Cardiac muscle cell (in vitro differentiated cells and primary cell): ENCODE results near the gene TCF15. TPM values are rescaled to one million over a fixed set of nuclear protein-coding genes. Genes with fewer than 3 reads are reported as not detected.

Experiments
- DNase-seq, 2 donors: peaks; one replicate each; pipeline versions ENCODE4 v3.0.0 to v3.0.0-alpha.2; 2010 to 2017; ENCODE audit warnings: low read depth in 1 of 2, low spot score in 1 of 2
- H3K27ac ChIP-seq: fragments of 200-600 bp; sonication (generic); 2 replicates; pipeline ENCODE4 v1.5.1; 2016
- H3K27me3 ChIP-seq: fragments of 200-600 bp; sonication (generic); 2 replicates; pipeline ENCODE4 v1.6.0; 2016; ENCODE audit warnings: control low read depth
- H3K36me3 ChIP-seq: fragments of 200-600 bp; sonication (generic); 2 replicates; pipeline ENCODE4 v1.5.1; 2016; ENCODE audit warnings: control low read depth
- H3K4me1 ChIP-seq: fragments of 200-600 bp; sonication (generic); 2 replicates; pipeline ENCODE4 v1.8.1; 2017; ENCODE audit warnings: low read depth, mild to moderate bottlenecking, mixed run types
- H3K4me3 ChIP-seq: fragments of 200-600 bp; sonication (generic); 2 replicates; pipeline ENCODE4 v1.5.1; 2016; ENCODE audit warnings: mild to moderate bottlenecking
- H3K9me3 ChIP-seq: fragments of 200-600 bp; sonication (generic); 2 replicates; pipeline ENCODE4 v1.5.1; 2017; ENCODE audit warnings: low read depth, mild to moderate bottlenecking, control low read depth
- CTCF ChIP-seq: IDR thresholded peaks from 2 replicates; pipeline ENCODE4 v1.5.1; 2012; ENCODE audit warnings: low read depth, mild to moderate bottlenecking, low read length
- polyA plus RNA-seq: library from polyadenylated mRNA; unstranded; fragments of >200 nt; fragmentation: Nextera tagmentation; extraction: Ambion mirVana; gene quantifications from 2 replicates; pipeline ENCODE4 v1.2.1, GENCODE V29; 2016
- total RNA-seq: library from RNA; depleted of rRNA; stranded (reverse); fragments of >200 nt; gene quantifications from 2 replicates; pipeline ENCODE4 v1.2.3, GENCODE V29; 2016

The TCF15 gene
- total RNA-seq (0.11 and 0.86 TPM in 2 replicates), polyA plus RNA-seq (2.4 and 3.0 TPM in 2 replicates)

- Histone ChIP-seq H3K4me3 (peak within 1 kb of the TSS; percentile 27), H3K9me3 (no peaks in the 10 kb centered on the region), H3K27me3 (peaks cover 27% of the 10 kb centered on the region), H3K4me1 (no peaks in the 10 kb centered on the region), H3K27ac (no peak within 1 kb of the TSS), H3K36me3 (no peaks in the 10 kb centered on the region)
- TF ChIP-seq CTCF: no peak
- peak; percentile 44 to 86 for DNase-seq
Observed at GRCh38 chr20:610130-611046, at the start of gene TCF15. TSS of gene TCF15 (minus strand) at chr20:610309. CDS start at chr20:610237, 72 bp downstream.

GRCh38 chr20:658731-659291, 48.7 kb upstream of the TCF15 start:
- no peaks in the 10 kb centered on the region for H3K9me3 ChIP-seq
- TF ChIP-seq CTCF: no peak
- no peak overlapping the region for H3K4me3 ChIP-seq
- no peak for DNase-seq
- no peaks in the 10 kb centered on the region for H3K36me3 ChIP-seq
- peaks cover 19% of the 10 kb centered on the region for H3K4me1 ChIP-seq
- H3K27me3 ChIP-seq: peaks cover 4% of the 10 kb centered on the region
- H3K27ac ChIP-seq: no peak overlapping the region

GRCh38 chr20:658202-658601, 48.1 kb upstream of the TCF15 start:
- Histone ChIP-seq H3K36me3 (no peaks in the 10 kb centered on the region), H3K27me3 (peaks cover 3% of the 10 kb centered on the region), H3K27ac (no peak overlapping the region), H3K9me3 (no peaks in the 10 kb centered on the region), H3K4me1 (peaks cover 19% of the 10 kb centered on the region), H3K4me3 (no peak overlapping the region)
- no peak for DNase-seq
- no peak for TF ChIP-seq CTCF

- Histone ChIP-seq H3K27ac (no peak overlapping the region), H3K9me3 (no peaks in the 10 kb centered on the region), H3K27me3 (no peaks in the 10 kb centered on the region), H3K4me1 (peaks cover 18% of the 10 kb centered on the region), H3K4me3 (no peak overlapping the region), H3K36me3 (no peaks in the 10 kb centered on the region)
- no peak for DNase-seq
- no peak for TF ChIP-seq CTCF
Observed at GRCh38 chr20:655726-656624, 45.9 kb upstream of the TCF15 start.

GRCh38 chr20:654417-654750, 44.3 kb upstream of the TCF15 start:
- H3K27me3 ChIP-seq: no peaks in the 10 kb centered on the region
- no peak overlapping the region for H3K27ac ChIP-seq
- H3K9me3 ChIP-seq: no peaks in the 10 kb centered on the region
- no peak overlapping the region for H3K4me3 ChIP-seq
- peaks cover 13% of the 10 kb centered on the region for H3K4me1 ChIP-seq
- no peak for TF ChIP-seq CTCF
- H3K36me3 ChIP-seq: peaks cover 5% of the 10 kb centered on the region
- no peak for DNase-seq
